OCI-LY1 (cell line): ENCODE data around the gene RPA4.

Experiments used
- EZH2 ChIP-seq: fragments of 200-600 bp; sonication (generic), shearing (Covaris generic); IDR thresholded peaks from 2 replicates; pipeline ENCODE4 v1.8.0; 2017; ENCODE audit warnings: borderline replicate concordance, mixed run types, mild to moderate bottlenecking, antibody characterized with exemption, low read length, moderate library complexity, mixed read lengths
- TF ChIP-seq, protein P1 (sequence below): fragments of 200-600 bp; sonication (generic), shearing (Covaris generic); IDR thresholded peaks from 2 replicates; pipeline ENCODE4 v1.5.1; 2017; ENCODE audit warnings: mild to moderate bottlenecking, antibody characterized with exemption, low read length, moderate library complexity, mixed read lengths

DNA sequence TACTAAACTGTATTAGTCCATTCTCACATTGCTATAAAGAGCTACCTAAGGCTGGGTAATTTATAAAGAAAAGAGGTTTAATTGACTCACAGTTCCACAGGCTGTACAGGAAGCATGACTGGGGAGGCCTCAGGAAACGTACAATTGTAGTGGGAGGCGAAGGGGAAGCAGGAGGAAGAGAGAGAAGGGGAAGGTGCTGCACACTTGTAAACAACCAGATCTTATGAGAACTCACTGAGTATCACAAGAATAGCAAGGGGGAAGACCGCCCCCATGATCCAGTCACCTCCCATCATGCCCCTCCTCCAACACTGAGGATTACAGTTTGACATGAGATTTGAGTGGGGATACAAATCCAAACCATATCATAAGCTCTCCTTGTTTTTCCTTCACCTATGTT is 40.9 kb downstream of the RPA4 start:
- TF ChIP-seq, protein P1, sequence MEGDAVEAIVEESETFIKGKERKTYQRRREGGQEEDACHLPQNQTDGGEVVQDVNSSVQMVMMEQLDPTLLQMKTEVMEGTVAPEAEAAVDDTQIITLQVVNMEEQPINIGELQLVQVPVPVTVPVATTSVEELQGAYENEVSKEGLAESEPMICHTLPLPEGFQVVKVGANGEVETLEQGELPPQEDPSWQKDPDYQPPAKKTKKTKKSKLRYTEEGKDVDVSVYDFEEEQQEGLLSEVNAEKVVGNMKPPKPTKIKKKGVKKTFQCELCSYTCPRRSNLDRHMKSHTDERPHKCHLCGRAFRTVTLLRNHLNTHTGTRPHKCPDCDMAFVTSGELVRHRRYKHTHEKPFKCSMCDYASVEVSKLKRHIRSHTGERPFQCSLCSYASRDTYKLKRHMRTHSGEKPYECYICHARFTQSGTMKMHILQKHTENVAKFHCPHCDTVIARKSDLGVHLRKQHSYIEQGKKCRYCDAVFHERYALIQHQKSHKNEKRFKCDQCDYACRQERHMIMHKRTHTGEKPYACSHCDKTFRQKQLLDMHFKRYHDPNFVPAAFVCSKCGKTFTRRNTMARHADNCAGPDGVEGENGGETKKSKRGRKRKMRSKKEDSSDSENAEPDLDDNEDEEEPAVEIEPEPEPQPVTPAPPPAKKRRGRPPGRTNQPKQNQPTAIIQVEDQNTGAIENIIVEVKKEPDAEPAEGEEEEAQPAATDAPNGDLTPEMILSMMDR: no peak
- no peak for TF ChIP-seq EZH2
